ENCODE data around the gene PTPRE. TPM values are rescaled to one million over a fixed set of nuclear protein-coding genes. Genes with fewer than 3 reads are reported as not detected.

Gene PTPRE
- total RNA-seq, 1 experiment from 2014 or later: 0.70 TPM

GRCh38 chr10:128036011-128036615, 129.2 kb downstream of the PTPRE start:
- H3K9ac ChIP-seq (ENCODE audit: extremely low read depth, insufficient read length, low read length): no peak overlapping the region
- no peak overlapping the region for H2BK120ac ChIP-seq (ENCODE audit: low read depth, low read length, poor library complexity, severe bottlenecking)
- no peak overlapping the region for H3K4ac ChIP-seq (ENCODE audit: low read depth, low read length)
- no peaks in the 10 kb centered on the region for H3K79me2 ChIP-seq (ENCODE audit: insufficient read depth, low read length)
- H2AK5ac ChIP-seq (ENCODE audit: insufficient read length, low read length): no peak overlapping the region
- no peak overlapping the region for H4K91ac ChIP-seq (ENCODE audit: insufficient read length, low read depth, low read length)
- H2BK5ac ChIP-seq (ENCODE audit: insufficient read length, low read length): no peak overlapping the region
- H3T11ph ChIP-seq (ENCODE audit: low read length): no peak overlapping the region
- no peak overlapping the region for H3K27ac Mint-ChIP-seq
- no peak overlapping the region for H3K4me3 Mint-ChIP-seq
- no peak overlapping the region for H2AFZ ChIP-seq (ENCODE audit: low read length)
- no peaks in the 10 kb centered on the region for H3K4me1 ChIP-seq (ENCODE audit: insufficient read depth, low read length)
- no peak overlapping the region for H3K14ac ChIP-seq (ENCODE audit: insufficient read depth, low read length)
- H3K23ac ChIP-seq (ENCODE audit: insufficient read length, low read depth, low read length): no peak overlapping the region
- H3K23me2 ChIP-seq (ENCODE audit: insufficient read length, low read depth, low read length, poor library complexity, severe bottlenecking): peaks cover 4% of the 10 kb centered on the region
- H2BK12ac ChIP-seq (ENCODE audit: insufficient read length, low read depth, low read length): no peak overlapping the region
- no peak overlapping the region for H4K8ac ChIP-seq (replicated peaks; ENCODE audit: insufficient read length, low read depth, low read length)
- no CpG with 5 or more reads among the region's 9 CpGs for WGBS (ENCODE audit: extremely low coverage, insufficient read length, low lambda C conversion rate)
- peaks cover 9% of the 10 kb centered on the region in 2 experiments; a peak in 3 of 4 replicates for H3K4me1 Mint-ChIP-seq
- no peak overlapping the region for H4K5ac ChIP-seq (ENCODE audit: insufficient read length, low read depth, low read length)
- H3K4me2 ChIP-seq (ENCODE audit: insufficient read depth, insufficient read length, low read length): no peak overlapping the region
- no peaks in the 10 kb centered on the region for H3K79me1 ChIP-seq (ENCODE audit: insufficient read depth, low read depth, low read length, poor library complexity, severe bottlenecking)
- no peak overlapping the region for H3K27ac ChIP-seq (ENCODE audit: insufficient read length, low read depth, low read length)
- no peaks in the 10 kb centered on the region for H3K9me3 Mint-ChIP-seq
- no peaks in the 10 kb centered on the region for H3K27me3 ChIP-seq (ENCODE audit: insufficient read depth, low read length)
- no peak overlapping the region for H3K18ac ChIP-seq (ENCODE audit: insufficient read length, low read depth, low read length)
- no peak for DNase-seq
- no peak overlapping the region for H2BK15ac ChIP-seq (ENCODE audit: low read depth, low read length)
- TF ChIP-seq CTCF (conservative IDR thresholded peaks at IDR 0.05): no peak
- no peak overlapping the region for H3K56ac ChIP-seq (ENCODE audit: insufficient read length, low read depth, low read length)
- H3K27me3 Mint-ChIP-seq (ENCODE audit: low read depth): peaks cover 20% of the 10 kb centered on the region
- H3K9me3 ChIP-seq (ENCODE audit: control insufficient read depth, low read depth, low read length): no peaks in the 10 kb centered on the region
- no peak overlapping the region for H2BK20ac ChIP-seq (ENCODE audit: low read depth, low read length, poor library complexity, severe bottlenecking)
- H3K36me3 Mint-ChIP-seq (ENCODE audit: insufficient read depth in 1 of 3, low read depth in 3 of 3): no peaks in the 10 kb centered on the region
- H4K20me1 ChIP-seq (ENCODE audit: control insufficient read depth, insufficient read depth, insufficient read length): no peaks in the 10 kb centered on the region

All from H9 (cell line).